TTC549 (cell line): Measurements from ENCODE around the gene EMC1.
"Not testable (repeated sequence)": the region's sequence is repeated elsewhere in the genome, so short reads cannot be mapped to it uniquely, and the experiment has no call there.

Experiments used
- FAIRE-seq: peaks from 2 replicates; lab custom pipeline; 2012; peaks lifted over from hg19 to GRCh38; lab: Jason Lieb, UNC

Gene EMC1

GRCh38 chr1:19216585-19216984 lies 34.7 kb downstream of the EMC1 start:
- FAIRE-seq: not testable (repeated sequence)

GRCh38 chr1:19213580-19213979 lies 37.7 kb downstream of the EMC1 start:
- no peak for FAIRE-seq

GRCh38 chr1:19212167-19212566 lies 39.2 kb downstream of the EMC1 start:
- no peak for FAIRE-seq

GRCh38 chr1:19210772-19211549 lies 40.4 kb downstream of the EMC1 start:
- FAIRE-seq: no peak

GRCh38 chr1:19209990-19210771 lies 41.1 kb downstream of the EMC1 start, which contains the start of gene UBR4:
Gene UBR4, minus strand, starts transcription at chr1:19210266. Its CDS starts 18 bp downstream, at chr1:19210248.
- no peak for FAIRE-seq

- FAIRE-seq: no peak
Measured at GRCh38 chr1:19209439-19209989, 41.8 kb downstream of the EMC1 start.

- no peak for FAIRE-seq
Measured at GRCh38 chr1:19208710-19209438, 42.5 kb downstream of the EMC1 start.

- no peak for FAIRE-seq
Measured at GRCh38 chr1:19206947-19207346, 44.4 kb downstream of the EMC1 start.

GRCh38 chr1:19205845-19206244 lies 45.5 kb downstream of the EMC1 start:
- no peak for FAIRE-seq

GRCh38 chr1:19205403-19205802 lies 45.9 kb downstream of the EMC1 start:
- no peak for FAIRE-seq

- no peak for FAIRE-seq
Measured at GRCh38 chr1:19204446-19205266, 46.7 kb downstream of the EMC1 start.

- no peak for FAIRE-seq
Measured at GRCh38 chr1:19203440-19203839, 47.9 kb downstream of the EMC1 start.

GRCh38 chr1:19202396-19202795 lies 48.9 kb downstream of the EMC1 start:
- FAIRE-seq: no peak

GRCh38 chr1:19199969-19200604 lies 51.2 kb downstream of the EMC1 start:
- FAIRE-seq: no peak

GRCh38 chr1:19199329-19199968 lies 51.9 kb downstream of the EMC1 start:
- no peak for FAIRE-seq

- no peak for FAIRE-seq
Measured at GRCh38 chr1:19198820-19199219, 52.5 kb downstream of the EMC1 start.

GRCh38 chr1:19197845-19198244 lies 53.5 kb downstream of the EMC1 start:
- FAIRE-seq: no peak

GRCh38 chr1:19196331-19196730 lies 55.0 kb downstream of the EMC1 start:
- FAIRE-seq: no peak

- FAIRE-seq: no peak
Measured at GRCh38 chr1:19193004-19193403, 58.3 kb downstream of the EMC1 start.

- no peak for FAIRE-seq
Measured at GRCh38 chr1:19191811-19192210, 59.5 kb downstream of the EMC1 start.

GRCh38 chr1:19190468-19190867 lies 60.9 kb downstream of the EMC1 start:
- FAIRE-seq: no peak
